MCF 10A (cell line): ENCODE data around the gene SDC1. TPM values are rescaled to one million over a fixed set of nuclear protein-coding genes. Genes with fewer than 3 reads are reported as not detected.

Source experiments
- BruUV-seq: library from RNA; stranded (reverse); fragments of 400-500 nt; replicated peaks from 2 replicates; lab custom pipeline; 2021; lab: Mats Ljungman, UMichigan
- CTCF ChIA-PET: fragments of 300-600 bp; sonication (Branson Sonifier 250); formaldehyde crosslinking; extraction: SDS; loops from one replicate; lab custom pipeline; 2021; ENCODE audit warnings: antibody characterized with exemption, inconsistent platforms; lab: Yijun Ruan, JAX
- POLR2A ChIA-PET: fragments of 300-600, 350-650 bp; sonication (Branson Sonifier 250); formaldehyde crosslinking; extraction: SDS; loops from one replicate; lab custom pipeline; 2020; ENCODE audit warnings: antibody characterized with exemption, inconsistent platforms; lab: Yijun Ruan, JAX
- DNase-seq: peaks from one replicate; pipeline ENCODE4 v3.0.0-alpha.2; 2018; ENCODE audit not compliant: unreplicated experiment
- H3K27ac Mint-ChIP-seq: one replicate; pipeline ENCODE4 v1.8.0; 2022; ENCODE audit warnings: mild to moderate bottlenecking, low read depth, mixed read lengths; ENCODE audit not compliant: unreplicated experiment
- H3K27me3 Mint-ChIP-seq: one replicate; pipeline ENCODE4 v1.8.0; 2022; ENCODE audit warnings: mixed read lengths; ENCODE audit not compliant: insufficient read depth, unreplicated experiment
- H3K36me3 Mint-ChIP-seq: one replicate; pipeline ENCODE4 v1.8.0; 2022; ENCODE audit warnings: mild to moderate bottlenecking, moderate library complexity, mixed read lengths; ENCODE audit not compliant: insufficient read depth, unreplicated experiment
- H3K4me1 Mint-ChIP-seq: one replicate; pipeline ENCODE4 v1.8.0; 2022; ENCODE audit warnings: mixed read lengths; ENCODE audit not compliant: insufficient read depth, unreplicated experiment
- H3K4me3 Mint-ChIP-seq: one replicate; pipeline ENCODE4 v1.8.0; 2022; ENCODE audit warnings: mild to moderate bottlenecking, moderate library complexity, mixed read lengths; ENCODE audit not compliant: unreplicated experiment
- H3K9me3 Mint-ChIP-seq: one replicate; pipeline ENCODE4 v1.8.0; 2022; ENCODE audit warnings: mixed read lengths; ENCODE audit not compliant: unreplicated experiment
- intact Hi-C: fragments of 100-400 bp; cut with micrococcal nuclease; formaldehyde crosslinking; loops from 2 replicates; pipeline ENCODE4 v1.14.1; 2022
- total RNA-seq: library from RNA; stranded (reverse); gene quantifications from 2 replicates; pipeline ENCODE4 v1.2.3, GENCODE V29; 2022
- TF ChIP-seq, protein P1 (sequence below): fragments of 200-600 bp; IDR thresholded peaks from one replicate; pipeline ENCODE4 v1.8.0; 2022; ENCODE audit warnings: antibody characterized with exemption, mild to moderate bottlenecking; ENCODE audit not compliant: unreplicated experiment

Gene SDC1
- total RNA-seq, 1 experiment from 2014 or later, result 232 TPM

- no peaks in the 10 kb centered on the region for H3K27me3 Mint-ChIP-seq
- H3K36me3 Mint-ChIP-seq, result no peaks in the 10 kb centered on the region
- H3K4me3 Mint-ChIP-seq, result no peak overlapping the region
- intact Hi-C loops, result loop anchor here (2.0 kb wide), 1 partner anchor 59 kb away; no protein-coding TSS in a partner anchor
- H3K9me3 Mint-ChIP-seq, result no peaks in the 10 kb centered on the region
- TF ChIP-seq, protein P1, sequence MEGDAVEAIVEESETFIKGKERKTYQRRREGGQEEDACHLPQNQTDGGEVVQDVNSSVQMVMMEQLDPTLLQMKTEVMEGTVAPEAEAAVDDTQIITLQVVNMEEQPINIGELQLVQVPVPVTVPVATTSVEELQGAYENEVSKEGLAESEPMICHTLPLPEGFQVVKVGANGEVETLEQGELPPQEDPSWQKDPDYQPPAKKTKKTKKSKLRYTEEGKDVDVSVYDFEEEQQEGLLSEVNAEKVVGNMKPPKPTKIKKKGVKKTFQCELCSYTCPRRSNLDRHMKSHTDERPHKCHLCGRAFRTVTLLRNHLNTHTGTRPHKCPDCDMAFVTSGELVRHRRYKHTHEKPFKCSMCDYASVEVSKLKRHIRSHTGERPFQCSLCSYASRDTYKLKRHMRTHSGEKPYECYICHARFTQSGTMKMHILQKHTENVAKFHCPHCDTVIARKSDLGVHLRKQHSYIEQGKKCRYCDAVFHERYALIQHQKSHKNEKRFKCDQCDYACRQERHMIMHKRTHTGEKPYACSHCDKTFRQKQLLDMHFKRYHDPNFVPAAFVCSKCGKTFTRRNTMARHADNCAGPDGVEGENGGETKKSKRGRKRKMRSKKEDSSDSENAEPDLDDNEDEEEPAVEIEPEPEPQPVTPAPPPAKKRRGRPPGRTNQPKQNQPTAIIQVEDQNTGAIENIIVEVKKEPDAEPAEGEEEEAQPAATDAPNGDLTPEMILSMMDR, result no peak
- no peak for DNase-seq
- H3K27ac Mint-ChIP-seq, result no peak overlapping the region
- POLR2A ChIA-PET, result interaction anchor here (3.5 kb wide), 1 partner anchor 178 kb away, joined by 22 read pairs; the partner anchor contains the start of gene LAPTM4A
- peaks cover 31% of the 10 kb centered on the region for H3K4me1 Mint-ChIP-seq
- BruUV-seq, result no TSS peak
- CTCF ChIA-PET, result interaction anchor here (1.1 to 6.9 kb wide), 3 partner anchors 50 to 123 kb away, joined by 3 to 46 read pairs (median 24); no protein-coding TSS in a partner anchor
These were observed 4.6 kb upstream of the SDC1 start for GRCh38 chr2:20229322-20230113.

- POLR2A ChIA-PET, result no interaction called here
- no peaks in the 10 kb centered on the region for H3K36me3 Mint-ChIP-seq
- H3K9me3 Mint-ChIP-seq, result no peaks in the 10 kb centered on the region
- intact Hi-C loops, result no loop called here
- H3K4me1 Mint-ChIP-seq, result peaks cover 29% of the 10 kb centered on the region
- no peak overlapping the region for H3K4me3 Mint-ChIP-seq
- no peak overlapping the region for H3K27ac Mint-ChIP-seq
- TF ChIP-seq, protein P1, result no peak
- no peaks in the 10 kb centered on the region for H3K27me3 Mint-ChIP-seq
- CTCF ChIA-PET, result interaction anchor here (0.7 to 6.9 kb wide), 2 partner anchors 15 to 48 kb away, joined by 4 to 46 read pairs; no protein-coding TSS in a partner anchor
- no TSS peak for BruUV-seq
- no peak for DNase-seq
These were observed 3.1 kb upstream of the SDC1 start for GRCh38 chr2:20227894-20228505.

GRCh38 chr2:20226152-20226545 is 1.2 kb upstream of the SDC1 start:
- ChIA-PET POLR2A (interaction anchor here (1.0 to 8.2 kb wide), 13 partner anchors 9 to 176 kb away, joined by 3 to 222 read pairs (median 7); no protein-coding TSS in a partner anchor), CTCF (interaction anchor here (0.5 to 8.4 kb wide), 40 partner anchors 10 to 283 kb away, joined by 3 to 140 read pairs (median 5); no protein-coding TSS in a partner anchor)
- TF ChIP-seq, protein P1, result no peak
- H3K27ac Mint-ChIP-seq, result peak overlapping the region; percentile 59
- H3K9me3 Mint-ChIP-seq, result no peaks in the 10 kb centered on the region
- H3K4me3 Mint-ChIP-seq, result no peak overlapping the region
- intact Hi-C loops, result no loop called here
- H3K27me3 Mint-ChIP-seq, result no peaks in the 10 kb centered on the region
- H3K4me1 Mint-ChIP-seq, result peaks cover 28% of the 10 kb centered on the region
- DNase-seq, result no peak
- no TSS peak for BruUV-seq
- H3K36me3 Mint-ChIP-seq, result no peaks in the 10 kb centered on the region
